ENCODE data around the gene FAF1.

DNA sequence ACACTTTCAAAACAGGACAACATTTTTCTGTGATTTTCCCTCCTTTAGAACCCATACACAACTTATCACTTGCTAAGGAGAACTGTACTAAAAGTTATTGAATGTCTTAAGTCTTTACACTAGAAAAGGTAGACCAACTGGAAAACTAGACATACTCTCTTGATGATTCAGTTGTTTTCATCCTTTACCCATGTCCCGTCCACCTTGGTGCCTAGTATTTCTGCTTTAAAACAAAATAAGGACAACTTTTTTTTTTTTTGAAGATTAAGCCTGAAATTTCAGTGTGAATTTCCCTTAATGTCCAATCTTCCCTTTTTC lies 14.5 kb upstream of the FAF1 start:
- TF ChIP-seq, protein P1, sequence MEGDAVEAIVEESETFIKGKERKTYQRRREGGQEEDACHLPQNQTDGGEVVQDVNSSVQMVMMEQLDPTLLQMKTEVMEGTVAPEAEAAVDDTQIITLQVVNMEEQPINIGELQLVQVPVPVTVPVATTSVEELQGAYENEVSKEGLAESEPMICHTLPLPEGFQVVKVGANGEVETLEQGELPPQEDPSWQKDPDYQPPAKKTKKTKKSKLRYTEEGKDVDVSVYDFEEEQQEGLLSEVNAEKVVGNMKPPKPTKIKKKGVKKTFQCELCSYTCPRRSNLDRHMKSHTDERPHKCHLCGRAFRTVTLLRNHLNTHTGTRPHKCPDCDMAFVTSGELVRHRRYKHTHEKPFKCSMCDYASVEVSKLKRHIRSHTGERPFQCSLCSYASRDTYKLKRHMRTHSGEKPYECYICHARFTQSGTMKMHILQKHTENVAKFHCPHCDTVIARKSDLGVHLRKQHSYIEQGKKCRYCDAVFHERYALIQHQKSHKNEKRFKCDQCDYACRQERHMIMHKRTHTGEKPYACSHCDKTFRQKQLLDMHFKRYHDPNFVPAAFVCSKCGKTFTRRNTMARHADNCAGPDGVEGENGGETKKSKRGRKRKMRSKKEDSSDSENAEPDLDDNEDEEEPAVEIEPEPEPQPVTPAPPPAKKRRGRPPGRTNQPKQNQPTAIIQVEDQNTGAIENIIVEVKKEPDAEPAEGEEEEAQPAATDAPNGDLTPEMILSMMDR (IDR thresholded peaks at IDR 0.05) = no peak
- TF ChIP-seq POLR2A (IDR thresholded peaks at IDR 0.05) = no peak
